Activated T-helper 1 cell treated with anti-CD3 and anti-CD28 coated beads, Interleukin-12 subunit alpha, Interleukin-12 subunit beta, Interleukin-2, Interleukin-4 antibody, amounts not matched to agents 30 ng/mL and 10 ng/mL and 1 ng/mL, durations not matched to agents 14 hours and 24 hours and 36 hours (primary cell): ENCODE results near the gene PRR11. TPM values are rescaled to one million over a fixed set of nuclear protein-coding genes. Genes with fewer than 3 reads are reported as not detected.
"Not testable (repeated sequence)": the region's sequence is repeated elsewhere in the genome, so short reads cannot be mapped to it uniquely, and the experiment has no call there.

Experiments
- DNase-seq: peaks from one replicate; pipeline ENCODE4 v3.0.0; 2021; ENCODE audit warnings: low spot score
- H3K27ac Mint-ChIP-seq: one replicate; pipeline ENCODE4 v1.8.0; 2021; ENCODE audit warnings: mild to moderate bottlenecking, mixed read lengths
- H3K27me3 Mint-ChIP-seq: one replicate; pipeline ENCODE4 v1.8.0; 2022; ENCODE audit warnings: mild to moderate bottlenecking, moderate library complexity, mixed read lengths; ENCODE audit not compliant: insufficient read depth
- H3K36me3 Mint-ChIP-seq: one replicate; pipeline ENCODE4 v1.8.0; 2021; ENCODE audit warnings: low read depth, mixed read lengths
- H3K4me1 Mint-ChIP-seq: one replicate; pipeline ENCODE4 v1.8.0; 2021; ENCODE audit warnings: low read depth, mixed read lengths
- H3K4me3 Mint-ChIP-seq: one replicate; pipeline ENCODE4 v1.8.0; 2021; ENCODE audit warnings: mild to moderate bottlenecking, moderate library complexity, mixed read lengths
- H3K9me3 Mint-ChIP-seq: one replicate; pipeline ENCODE4 v1.8.0; 2021; ENCODE audit warnings: mixed read lengths
- intact Hi-C: fragments of 100-400 bp; cut with micrococcal nuclease; formaldehyde crosslinking; loops from one replicate; pipeline ENCODE4 v1.15.1; 2024
- total RNA-seq: library from RNA; stranded (reverse); gene quantifications from 2 replicates; pipeline ENCODE4 v1.2.3, GENCODE V29; 2022

The PRR11 gene
- total RNA-seq, 1 donor from 2014 or later: 32.7 TPM

GRCh38 chr17:59190806-59191205 is 35.3 kb downstream of the PRR11 start:
- H3K27me3 Mint-ChIP-seq: no peaks in the 10 kb centered on the region
- H3K9me3 Mint-ChIP-seq: no peaks in the 10 kb centered on the region
- intact Hi-C loops: no loop called here
- peaks cover 35% of the 10 kb centered on the region for H3K36me3 Mint-ChIP-seq
- no peak overlapping the region for H3K27ac Mint-ChIP-seq
- H3K4me1 Mint-ChIP-seq: no peaks in the 10 kb centered on the region
- no peak overlapping the region for H3K4me3 Mint-ChIP-seq
- DNase-seq: no peak

GRCh38 chr17:59193336-59193862 is 37.9 kb downstream of the PRR11 start:
- DNase-seq: no peak
- intact Hi-C loops: no loop called here
- H3K4me1 Mint-ChIP-seq: no peaks in the 10 kb centered on the region
- no peaks in the 10 kb centered on the region for H3K27me3 Mint-ChIP-seq
- H3K9me3 Mint-ChIP-seq: no peaks in the 10 kb centered on the region
- peak overlapping the region; percentile 36 for H3K27ac Mint-ChIP-seq
- H3K36me3 Mint-ChIP-seq: peaks cover 31% of the 10 kb centered on the region
- H3K4me3 Mint-ChIP-seq: no peak overlapping the region

DNA sequence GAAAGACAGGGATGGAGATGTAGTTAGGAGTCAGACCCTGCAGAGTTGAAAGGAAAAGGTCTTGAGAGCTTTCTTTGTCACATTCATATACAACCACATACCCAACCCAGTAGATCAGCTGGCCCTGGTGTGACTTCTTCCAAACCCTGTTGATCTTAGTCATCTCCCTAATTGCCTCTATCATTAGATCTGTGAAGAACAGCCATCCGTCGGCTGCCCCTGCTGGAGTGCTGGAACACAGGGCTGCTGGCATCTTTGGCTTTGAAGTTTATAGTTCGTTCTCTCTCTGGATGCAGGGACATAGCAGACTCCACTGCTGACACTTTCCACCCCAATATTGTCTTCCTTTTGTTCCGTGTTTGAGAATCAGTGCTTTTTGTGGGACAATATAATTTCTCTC is 43.9 kb downstream of the PRR11 start:
- H3K9me3 Mint-ChIP-seq: no peaks in the 10 kb centered on the region
- no peaks in the 10 kb centered on the region for H3K27me3 Mint-ChIP-seq
- no peak overlapping the region for H3K27ac Mint-ChIP-seq
- no peak overlapping the region for H3K4me3 Mint-ChIP-seq
- no peaks in the 10 kb centered on the region for H3K4me1 Mint-ChIP-seq
- intact Hi-C loops: no loop called here
- peaks cover 21% of the 10 kb centered on the region for H3K36me3 Mint-ChIP-seq
- no peak for DNase-seq

DNA sequence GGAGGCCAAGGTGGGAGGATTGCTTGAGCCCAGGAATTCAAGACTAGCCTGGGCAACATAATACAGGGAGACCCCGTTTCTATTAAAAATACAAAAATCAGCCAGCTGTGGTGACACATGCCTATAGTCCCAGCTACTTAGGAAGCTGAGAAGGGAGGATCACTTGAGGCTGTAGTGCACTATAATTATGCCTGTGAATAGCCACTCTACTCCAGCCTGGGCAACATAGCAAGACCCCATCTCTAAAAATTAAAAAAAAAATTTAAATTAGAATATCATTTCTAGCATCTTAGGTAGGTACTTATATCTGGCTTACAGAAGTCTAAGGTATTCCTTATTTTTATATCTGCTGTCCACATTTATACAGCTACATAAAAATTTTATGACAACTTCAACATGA is 46.8 kb downstream of the PRR11 start:
- DNase-seq: no peak
- no peak overlapping the region for H3K27ac Mint-ChIP-seq
- no peaks in the 10 kb centered on the region for H3K9me3 Mint-ChIP-seq
- H3K4me1 Mint-ChIP-seq: no peaks in the 10 kb centered on the region
- no peaks in the 10 kb centered on the region for H3K27me3 Mint-ChIP-seq
- no peak overlapping the region for H3K4me3 Mint-ChIP-seq
- peaks cover 16% of the 10 kb centered on the region for H3K36me3 Mint-ChIP-seq
- intact Hi-C loops: no loop called here

- H3K36me3 Mint-ChIP-seq: peaks cover 4% of the 10 kb centered on the region
- no peak overlapping the region for H3K27ac Mint-ChIP-seq
- H3K27me3 Mint-ChIP-seq: peaks cover 6% of the 10 kb centered on the region
- H3K9me3 Mint-ChIP-seq: no peaks in the 10 kb centered on the region
- peaks cover 14% of the 10 kb centered on the region for H3K4me1 Mint-ChIP-seq
- DNase-seq: no peak
- H3K4me3 Mint-ChIP-seq: peak overlapping the region; percentile 95
- intact Hi-C loops: loop anchor here (10.0 kb wide), 1 partner anchor 745 kb away; the partner anchor contains the start of gene RNFT1
These were observed 63.8 kb downstream of the PRR11 start for GRCh38 chr17:59219370-59219769.

- DNase-seq: no peak
- Mint-ChIP-seq H3K4me3 (peak overlapping the region; percentile 95), H3K9me3 (no peaks in the 10 kb centered on the region), H3K36me3 (no peaks in the 10 kb centered on the region), H3K4me1 (peaks cover 14% of the 10 kb centered on the region), H3K27me3 (peaks cover 6% of the 10 kb centered on the region), H3K27ac (peak overlapping the region; percentile 93)
- intact Hi-C loops: loop anchor here (1.0 to 10.0 kb wide), 6 partner anchors 10 to 745 kb away; partner anchors contain the start of genes PRR11, PTRH2, RNFT1 and SKA2
These were observed 64.4 kb downstream of the PRR11 start for GRCh38 chr17:59219992-59220327.

DNA sequence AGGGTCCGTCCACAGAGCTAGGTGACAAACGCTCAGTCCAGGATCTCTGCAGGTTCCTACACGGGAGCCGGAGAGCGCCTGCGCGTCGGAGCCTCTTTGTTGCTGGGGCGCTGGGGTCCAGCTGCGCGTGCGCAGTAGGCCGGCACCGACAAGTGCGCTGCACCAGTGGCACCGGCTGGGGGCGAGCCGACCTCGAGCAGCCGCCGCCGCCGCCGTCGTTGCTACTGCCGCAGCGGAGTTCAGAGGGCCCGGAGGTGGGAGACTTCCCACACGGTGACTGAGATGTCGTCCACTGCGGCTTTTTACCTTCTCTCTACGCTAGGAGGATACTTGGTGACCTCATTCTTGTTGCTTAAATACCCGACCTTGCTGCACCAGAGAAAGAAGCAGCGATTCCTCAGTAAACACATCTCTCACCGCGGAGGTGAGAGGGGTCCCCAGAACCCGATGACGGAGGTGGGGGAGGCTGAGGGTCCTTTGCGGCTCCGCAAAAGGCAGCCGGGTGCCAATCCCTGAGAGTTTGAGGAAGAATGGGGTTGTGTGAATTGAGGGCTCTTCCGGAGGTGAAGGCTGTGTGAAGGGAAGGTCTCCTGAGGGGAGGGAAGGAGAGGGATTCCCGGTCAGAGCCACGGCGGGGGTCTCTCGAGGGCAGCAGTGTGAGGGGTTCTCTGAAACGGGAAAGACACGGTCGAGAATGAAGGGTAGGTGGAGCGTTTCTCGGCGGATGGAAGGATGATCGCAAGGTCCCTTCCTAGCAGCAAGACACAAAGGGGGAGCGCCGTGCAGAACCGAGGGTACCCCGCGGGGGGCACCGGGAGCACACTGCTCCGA is 65.0 kb downstream of the PRR11 start, which contains the start of gene GDPD1:
GDPD1 (plus strand) TSS at position 184 of the 831 bp plus-strand sequence; CDS start at position 283, 99 bp downstream.
- H3K4me1 Mint-ChIP-seq: peaks cover 14% of the 10 kb centered on the region
- H3K27ac Mint-ChIP-seq: peak within 1 kb of the TSS; percentile 93
- H3K36me3 Mint-ChIP-seq: no peaks in the 10 kb centered on the region
- DNase-seq: peak; percentile 97
- H3K9me3 Mint-ChIP-seq: no peaks in the 10 kb centered on the region
- peaks cover 6% of the 10 kb centered on the region for H3K27me3 Mint-ChIP-seq
- peak within 1 kb of the TSS; percentile 95 for H3K4me3 Mint-ChIP-seq
- intact Hi-C loops: loop anchor here (1.0 kb wide), 5 partner anchors 10 to 487 kb away; partner anchors contain the start of genes PRR11, PTRH2, SKA2 and SMG8

- Mint-ChIP-seq H3K27ac (peak overlapping the region; percentile 93), H3K36me3 (no peaks in the 10 kb centered on the region), H3K4me1 (peaks cover 14% of the 10 kb centered on the region), H3K9me3 (no peaks in the 10 kb centered on the region), H3K4me3 (peak overlapping the region; percentile 95), H3K27me3 (peaks cover 6% of the 10 kb centered on the region)
- intact Hi-C loops: no loop called here
- no peak for DNase-seq
These were observed 65.8 kb downstream of the PRR11 start for GRCh38 chr17:59221159-59221847.

DNA sequence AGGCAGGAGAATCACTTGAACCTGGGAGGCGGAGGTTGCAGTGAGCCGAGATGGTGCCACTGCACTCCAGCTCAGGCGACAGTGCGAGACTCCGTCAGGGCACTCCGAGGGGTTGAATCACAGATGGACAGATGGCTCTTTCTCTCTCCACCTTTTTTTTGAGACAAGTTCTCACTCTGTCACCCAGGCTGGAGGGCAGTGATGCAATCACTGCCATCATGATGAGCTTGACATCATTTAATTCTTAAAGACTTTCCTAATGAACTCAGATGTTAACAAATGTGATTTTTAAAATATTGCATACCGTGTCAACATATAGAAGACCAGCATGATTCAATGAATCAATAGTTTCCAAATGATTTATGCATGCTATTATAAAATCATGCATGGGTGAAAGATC is 68.3 kb downstream of the PRR11 start:
- no peak for DNase-seq
- H3K27ac Mint-ChIP-seq: no peak overlapping the region
- intact Hi-C loops: no loop called here
- peaks cover 14% of the 10 kb centered on the region for H3K4me1 Mint-ChIP-seq
- no peaks in the 10 kb centered on the region for H3K36me3 Mint-ChIP-seq
- no peak overlapping the region for H3K4me3 Mint-ChIP-seq
- no peaks in the 10 kb centered on the region for H3K9me3 Mint-ChIP-seq
- H3K27me3 Mint-ChIP-seq: peaks cover 6% of the 10 kb centered on the region

GRCh38 chr17:59228588-59228987 is 73.0 kb downstream of the PRR11 start:
- DNase-seq, H3K27ac Mint-ChIP-seq, H3K4me1 Mint-ChIP-seq, H3K9me3 Mint-ChIP-seq, H3K4me3 Mint-ChIP-seq, H3K36me3 Mint-ChIP-seq, H3K27me3 Mint-ChIP-seq, intact Hi-C loops: not testable (repeated sequence)

DNA sequence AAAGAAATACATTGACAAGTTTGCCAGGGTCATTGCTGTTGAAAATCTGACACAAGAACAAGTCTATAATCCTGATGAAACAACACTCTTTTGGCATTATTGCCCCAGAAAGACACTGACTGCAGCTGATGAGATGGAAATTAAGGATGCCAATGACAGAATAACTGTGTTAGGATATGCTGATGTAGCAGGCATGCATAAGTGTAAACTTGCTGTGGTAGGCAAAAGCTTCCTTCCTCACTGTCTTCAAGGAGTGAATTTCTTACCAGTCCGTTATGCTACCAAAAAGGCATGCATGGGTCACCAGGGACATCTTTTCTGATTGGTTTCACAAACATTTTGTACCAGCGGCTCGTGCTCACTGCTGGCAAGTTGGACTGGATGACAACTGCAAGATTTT is 75.2 kb downstream of the PRR11 start:
- DNase-seq: no peak
- Mint-ChIP-seq H3K9me3 (no peaks in the 10 kb centered on the region), H3K4me3 (no peak overlapping the region), H3K4me1 (peaks cover 11% of the 10 kb centered on the region), H3K27me3 (no peaks in the 10 kb centered on the region), H3K27ac (no peak overlapping the region), H3K36me3 (no peaks in the 10 kb centered on the region)
- intact Hi-C loops: no loop called here

DNA sequence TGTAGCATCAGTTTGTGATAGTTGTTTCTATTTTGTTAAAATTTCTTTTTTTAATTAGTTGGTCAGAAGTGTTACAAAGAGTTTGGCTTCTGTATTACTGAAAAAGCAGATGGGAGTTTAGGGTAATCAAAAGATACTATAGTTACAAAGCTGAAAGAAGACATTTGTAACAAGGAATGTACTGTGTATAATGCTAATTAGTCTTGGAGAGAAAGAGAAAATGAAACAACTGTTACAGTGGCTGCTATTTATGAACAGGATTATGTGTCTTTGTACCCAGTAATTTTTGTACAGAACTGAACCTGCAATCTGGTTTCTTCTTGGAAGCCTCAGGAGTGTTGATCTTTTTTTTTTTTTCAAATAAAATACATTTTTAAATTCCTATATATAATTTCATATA is 79.1 kb downstream of the PRR11 start:
- no peak for DNase-seq
- Mint-ChIP-seq H3K4me3 (no peak overlapping the region), H3K4me1 (peaks cover 11% of the 10 kb centered on the region), H3K27me3 (no peaks in the 10 kb centered on the region), H3K9me3 (no peaks in the 10 kb centered on the region), H3K36me3 (no peaks in the 10 kb centered on the region), H3K27ac (no peak overlapping the region)
- intact Hi-C loops: no loop called here

- no peak for DNase-seq
- Mint-ChIP-seq H3K27ac (no peak overlapping the region), H3K27me3 (no peaks in the 10 kb centered on the region), H3K4me1 (peaks cover 11% of the 10 kb centered on the region), H3K4me3 (no peak overlapping the region), H3K36me3 (no peaks in the 10 kb centered on the region), H3K9me3 (no peaks in the 10 kb centered on the region)
- intact Hi-C loops: no loop called here
These were observed 83.4 kb downstream of the PRR11 start for GRCh38 chr17:59238906-59239305.
